ENCODE results near the gene HNRNPA2B1.
"Not testable (repeated sequence)": the region's sequence is repeated elsewhere in the genome, so short reads cannot be mapped to it uniquely, and the experiment has no call there.

Gene HNRNPA2B1

DNA sequence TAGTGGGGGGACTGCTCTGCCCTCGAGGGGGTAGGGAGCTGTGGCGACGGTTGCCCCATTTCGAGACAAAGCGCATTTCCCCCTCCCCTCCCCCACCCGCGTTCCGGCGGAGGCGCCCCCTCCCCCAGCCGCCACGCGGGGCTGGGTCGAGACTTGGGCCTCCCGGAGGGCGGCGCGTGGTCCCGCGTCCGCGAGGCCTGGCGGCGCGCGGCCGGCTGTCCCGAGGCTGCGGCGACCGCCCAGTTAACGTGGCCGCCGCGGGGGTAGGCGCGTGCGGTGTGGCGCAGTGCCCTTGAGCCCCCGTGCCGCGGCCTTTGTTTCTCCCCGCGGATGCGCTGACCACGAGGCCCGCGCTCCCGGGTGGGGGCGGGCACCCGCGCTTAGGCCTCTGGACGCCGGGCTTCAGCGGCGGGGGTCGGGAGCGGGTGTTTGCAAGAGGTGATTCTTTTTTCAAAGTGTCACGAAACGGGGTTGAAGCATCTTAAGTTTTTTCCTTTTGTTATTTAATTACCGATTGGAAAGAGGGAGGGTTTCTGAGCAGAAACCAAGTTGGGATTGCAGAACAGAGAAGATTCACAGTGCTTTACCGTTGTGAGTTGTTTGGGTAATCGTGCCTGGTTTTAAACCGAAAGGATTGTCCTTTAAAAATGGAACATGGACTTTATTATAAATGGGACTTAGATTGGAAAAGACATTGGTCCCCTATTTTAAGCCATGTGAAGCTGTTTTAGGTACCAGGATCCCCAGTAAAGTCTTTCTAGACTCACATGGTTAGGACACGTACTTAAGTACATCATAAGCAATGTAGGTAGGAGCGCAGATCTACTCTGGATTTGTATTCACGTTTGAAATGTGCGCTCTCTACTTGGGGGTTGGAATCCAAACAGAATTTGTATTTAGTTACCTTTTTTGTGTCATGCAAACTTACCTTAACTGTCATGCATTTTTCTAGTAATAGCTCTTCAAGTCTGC is 1.8 kb upstream of the HNRNPA2B1 start:
- H3K4me1 Mint-ChIP-seq = peaks cover 54% of the 10 kb centered on the region
- H3K9me3 Mint-ChIP-seq = no peaks in the 10 kb centered on the region

DNA sequence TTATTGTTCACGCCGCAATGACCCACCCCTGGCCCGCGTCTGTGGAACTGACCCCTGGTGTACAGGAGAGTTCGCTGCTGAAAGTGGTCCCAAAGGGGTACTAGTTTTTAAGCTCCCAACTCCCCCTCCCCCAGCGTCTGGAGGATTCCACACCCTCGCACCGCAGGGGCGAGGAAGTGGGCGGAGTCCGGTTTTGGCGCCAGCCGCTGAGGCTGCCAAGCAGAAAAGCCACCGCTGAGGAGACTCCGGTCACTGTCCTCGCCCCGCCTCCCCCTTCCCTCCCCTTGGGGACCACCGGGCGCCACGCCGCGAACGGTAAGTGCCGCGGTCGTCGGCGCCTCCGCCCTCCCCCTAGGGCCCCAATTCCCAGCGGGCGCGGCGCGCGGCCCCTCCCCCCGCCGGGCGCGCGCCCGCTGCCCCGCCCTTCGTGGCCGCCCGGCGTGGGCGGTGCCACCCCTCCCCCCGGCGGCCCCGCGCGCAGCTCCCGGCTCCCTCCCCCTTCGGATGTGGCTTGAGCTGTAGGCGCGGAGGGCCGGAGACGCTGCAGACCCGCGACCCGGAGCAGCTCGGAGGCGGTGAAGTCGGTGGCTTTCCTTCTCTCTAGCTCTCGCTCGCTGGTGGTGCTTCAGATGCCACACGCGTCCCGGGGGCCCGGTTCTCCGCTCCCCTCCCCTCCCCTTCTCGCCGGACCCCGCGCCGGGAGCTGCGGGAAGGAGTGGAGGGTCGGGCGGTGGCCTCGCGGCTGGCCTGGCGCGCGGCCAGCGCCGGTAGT is 887 bp upstream of the HNRNPA2B1 start, which contains the start of gene CBX3:
TSS of gene CBX3 (plus strand) at position 499 of the 772 bp plus-strand sequence. CDS start 1,254 bp downstream, outside the sequence.
- ATAC-seq = peak; percentile 81
- no peaks in the 10 kb centered on the region for H3K9me3 Mint-ChIP-seq
- peak within 1 kb of the TSS; percentile 100 for H3K27ac Mint-ChIP-seq
- H3K4me1 Mint-ChIP-seq = peaks cover 54% of the 10 kb centered on the region
- peaks cover 53% of the 10 kb centered on the region for H3K36me3 Mint-ChIP-seq
- no peaks in the 10 kb centered on the region for H3K27me3 Mint-ChIP-seq
- H3K4me3 Mint-ChIP-seq = peak within 1 kb of the TSS; percentile 100

More for the DNA sequence above, 1.8 kb upstream of the HNRNPA2B1 start:
- H3K27me3 Mint-ChIP-seq = no peaks in the 10 kb centered on the region
- peak overlapping the region; percentile 100 for H3K4me3 Mint-ChIP-seq
- peaks cover 53% of the 10 kb centered on the region for H3K36me3 Mint-ChIP-seq
- peak overlapping the region; percentile 100 for H3K27ac Mint-ChIP-seq
- ATAC-seq = peak; percentile 4

GRCh38 chr7:26200038-26200443 is 505 bp downstream of the HNRNPA2B1 start:
- Mint-ChIP-seq H3K4me1 (peaks cover 53% of the 10 kb centered on the region), H3K36me3 (peaks cover 61% of the 10 kb centered on the region), H3K27me3 (no peaks in the 10 kb centered on the region), H3K9me3 (no peaks in the 10 kb centered on the region), H3K4me3 (peak overlapping the region; percentile 100), H3K27ac (peak overlapping the region; percentile 100)
- peak; percentile 44 for ATAC-seq

- no peak for ATAC-seq
- Mint-ChIP-seq H3K9me3 (no peaks in the 10 kb centered on the region), H3K27me3 (no peaks in the 10 kb centered on the region), H3K4me3 (peak overlapping the region; percentile 100), H3K4me1 (peaks cover 50% of the 10 kb centered on the region), H3K27ac (peak overlapping the region; percentile 100), H3K36me3 (peaks cover 64% of the 10 kb centered on the region)
Observed at GRCh38 chr7:26199301-26200037, 1.1 kb downstream of the HNRNPA2B1 start.

DNA sequence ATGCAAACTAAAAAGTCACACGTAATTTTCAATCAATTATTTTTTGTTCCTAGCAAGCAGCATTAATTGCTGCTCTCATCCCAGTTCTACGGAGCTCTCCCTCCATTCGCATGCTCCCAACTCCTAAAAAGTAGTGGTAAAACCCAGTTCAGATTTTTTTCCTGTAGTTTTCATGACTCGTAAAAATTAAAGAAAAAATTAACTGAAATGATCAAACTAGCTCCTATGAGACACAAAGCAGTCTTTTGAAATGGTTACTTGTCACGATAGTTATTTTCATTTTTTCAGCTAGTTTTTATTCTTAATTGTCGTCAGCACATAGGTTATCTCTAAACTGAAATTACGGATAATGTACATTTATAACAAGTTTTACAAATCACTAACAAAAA is 1.8 kb downstream of the HNRNPA2B1 start:
- Mint-ChIP-seq H3K4me1 (peaks cover 50% of the 10 kb centered on the region), H3K4me3 (peak overlapping the region; percentile 100), H3K27ac (peak overlapping the region; percentile 100), H3K36me3 (peaks cover 66% of the 10 kb centered on the region), H3K27me3 (no peaks in the 10 kb centered on the region), H3K9me3 (no peaks in the 10 kb centered on the region)
- no peak for ATAC-seq

- peaks cover 50% of the 10 kb centered on the region for H3K4me1 Mint-ChIP-seq
- no peak for ATAC-seq
- H3K27me3 Mint-ChIP-seq = no peaks in the 10 kb centered on the region
- no peaks in the 10 kb centered on the region for H3K9me3 Mint-ChIP-seq
- peak overlapping the region; percentile 100 for H3K27ac Mint-ChIP-seq
- H3K36me3 Mint-ChIP-seq = peaks cover 71% of the 10 kb centered on the region
- peak overlapping the region; percentile 100 for H3K4me3 Mint-ChIP-seq
Observed at GRCh38 chr7:26198133-26198780, 2.3 kb downstream of the HNRNPA2B1 start.

GRCh38 chr7:26197153-26198115 is 3.1 kb downstream of the HNRNPA2B1 start:
- Mint-ChIP-seq H3K9me3 (no peaks in the 10 kb centered on the region), H3K4me3 (peak overlapping the region; percentile 100), H3K4me1 (peaks cover 50% of the 10 kb centered on the region), H3K27me3 (no peaks in the 10 kb centered on the region), H3K36me3 (peaks cover 79% of the 10 kb centered on the region), H3K27ac (peak overlapping the region; percentile 100)
- peak; percentile 9 for ATAC-seq

DNA sequence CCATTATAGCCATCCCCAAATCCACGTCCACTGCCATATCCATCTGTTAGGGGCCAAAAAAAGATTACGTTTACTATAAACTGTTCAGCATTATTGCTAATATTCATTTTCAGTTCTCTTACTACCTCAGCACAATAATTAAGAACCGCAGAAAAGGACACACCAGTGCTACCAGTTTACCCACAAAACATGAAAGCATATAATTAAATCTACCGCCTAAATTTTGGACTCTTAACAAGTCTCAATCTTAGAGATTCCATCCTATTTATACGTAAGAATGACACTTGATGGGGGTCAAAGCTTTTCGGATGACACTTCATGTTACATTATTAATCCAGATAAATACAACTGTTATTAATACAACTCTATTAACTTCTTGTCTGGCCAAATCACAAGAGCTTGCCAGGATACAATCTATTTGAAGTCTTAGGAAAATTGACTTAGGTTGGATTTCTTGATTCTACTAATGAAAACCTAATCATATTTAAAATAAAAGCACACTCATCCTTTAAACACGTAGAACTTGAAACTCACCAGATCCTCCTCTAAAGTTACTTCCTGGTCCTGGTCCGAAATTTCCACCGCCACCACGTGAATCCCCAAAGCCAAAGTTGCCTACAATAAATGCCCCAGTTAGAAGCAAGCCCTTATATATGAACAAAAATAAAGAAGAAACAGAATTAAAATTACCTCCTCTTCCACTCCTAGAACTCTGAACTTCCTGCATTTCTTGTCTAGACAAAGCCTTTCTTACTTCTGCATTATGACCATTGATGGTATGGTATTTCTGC is 4.5 kb downstream of the HNRNPA2B1 start:
- Mint-ChIP-seq H3K27me3 (no peaks in the 10 kb centered on the region), H3K9me3 (no peaks in the 10 kb centered on the region), H3K4me3 (peak overlapping the region; percentile 73), H3K4me1 (peaks cover 55% of the 10 kb centered on the region), H3K36me3 (peaks cover 90% of the 10 kb centered on the region), H3K27ac (peak overlapping the region; percentile 100)
- no peak for ATAC-seq

- Mint-ChIP-seq H3K27me3 (no peaks in the 10 kb centered on the region), H3K4me1 (peaks cover 63% of the 10 kb centered on the region), H3K27ac (peak overlapping the region; percentile 87), H3K4me3 (peak overlapping the region; percentile 73), H3K9me3 (no peaks in the 10 kb centered on the region), H3K36me3 (peaks cover 93% of the 10 kb centered on the region)
- ATAC-seq = no peak
Observed at GRCh38 chr7:26195182-26195581, 5.4 kb downstream of the HNRNPA2B1 start.

- H3K36me3 Mint-ChIP-seq = peaks cover 91% of the 10 kb centered on the region
- not testable (repeated sequence) for H3K9me3 Mint-ChIP-seq, ATAC-seq, H3K27me3 Mint-ChIP-seq
- H3K27ac Mint-ChIP-seq = peak overlapping the region; percentile 87
- peaks cover 65% of the 10 kb centered on the region for H3K4me1 Mint-ChIP-seq
- H3K4me3 Mint-ChIP-seq = peak overlapping the region; percentile 53
Observed at GRCh38 chr7:26194764-26195163, 5.8 kb downstream of the HNRNPA2B1 start.

DNA sequence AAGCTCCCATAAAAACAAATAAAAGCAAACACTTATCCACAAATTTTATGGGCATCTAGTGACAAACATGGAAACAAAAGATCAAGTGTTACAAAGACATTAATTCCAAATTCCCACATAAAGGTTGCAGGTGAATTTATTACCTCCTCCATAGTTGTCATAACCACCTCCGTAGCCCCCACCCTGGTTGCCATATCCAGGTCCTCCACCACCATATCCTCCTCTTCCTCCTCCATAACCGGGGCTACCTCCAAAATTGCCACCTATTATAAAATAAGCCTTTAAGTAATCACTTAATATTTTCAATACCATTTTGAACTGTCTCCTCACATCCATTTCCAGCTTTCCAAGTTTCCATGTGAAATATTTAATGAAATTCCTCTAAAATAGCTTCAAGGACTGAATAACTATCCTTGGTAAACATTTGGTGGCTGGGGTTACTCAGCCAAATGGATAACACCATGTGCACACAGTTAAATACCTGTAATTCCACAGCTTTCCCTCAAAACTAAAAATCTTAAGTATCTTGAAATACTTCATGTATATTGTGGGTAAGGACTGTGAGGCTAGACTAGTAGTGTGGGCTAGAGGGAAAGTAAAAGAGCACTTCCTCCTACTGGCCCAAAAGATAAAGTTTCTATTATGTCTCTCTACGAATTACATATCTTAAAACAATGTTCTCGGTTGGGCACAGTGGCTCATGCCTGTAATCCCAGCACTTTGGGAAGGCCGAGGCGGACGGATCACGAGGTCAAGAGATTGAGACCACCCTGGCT is 6.9 kb downstream of the HNRNPA2B1 start:
- H3K36me3 Mint-ChIP-seq = peaks cover 88% of the 10 kb centered on the region
- peak overlapping the region; percentile 53 for H3K4me3 Mint-ChIP-seq
- no peak for ATAC-seq
- H3K9me3 Mint-ChIP-seq = no peaks in the 10 kb centered on the region
- peaks cover 71% of the 10 kb centered on the region for H3K4me1 Mint-ChIP-seq
- H3K27me3 Mint-ChIP-seq = no peaks in the 10 kb centered on the region
- peak overlapping the region; percentile 87 for H3K27ac Mint-ChIP-seq

- peak overlapping the region; percentile 87 for H3K27ac Mint-ChIP-seq
- no peaks in the 10 kb centered on the region for H3K27me3 Mint-ChIP-seq
- peaks cover 76% of the 10 kb centered on the region for H3K4me1 Mint-ChIP-seq
- H3K9me3 Mint-ChIP-seq = no peaks in the 10 kb centered on the region
- no peak for ATAC-seq
- peaks cover 85% of the 10 kb centered on the region for H3K36me3 Mint-ChIP-seq
- H3K4me3 Mint-ChIP-seq = peak overlapping the region; percentile 38
Observed at GRCh38 chr7:26192485-26193087, 8.0 kb downstream of the HNRNPA2B1 start.

Data from stimulated activated memory B cell treated with anti-CD40 and anti-IgM and Interleukin-4, amounts not matched to agents 10 μg/mL and 1 μg/mL and 100 μg/mL, for 72 hours (primary cell).